Endothelial cell of umbilical vein (primary cell): ENCODE data around the gene RPRD2. TPM values are rescaled to one million over a fixed set of nuclear protein-coding genes. Genes with fewer than 3 reads are reported as not detected.

Source experiments
- BruUV-seq: library from RNA; stranded (reverse); fragments of 400-500 nt; replicated peaks from 2 replicates; lab custom pipeline; 2021; lab: Mats Ljungman, UMichigan
- CTCF ChIA-PET: fragments of 300-600, 350-600 bp; sonication (Branson Sonifier 250); formaldehyde crosslinking; loops from one replicate; lab custom pipeline; 2021; ENCODE audit warnings: antibody characterized with exemption, inconsistent platforms; lab: Charles Lee
- POLR2A ChIA-PET: fragments of 300-600, 350-600 bp; sonication (Branson Sonifier 250); formaldehyde crosslinking; loops from one replicate; lab custom pipeline; 2021; ENCODE audit warnings: antibody characterized with exemption, inconsistent platforms; lab: Charles Lee
- DNase-seq: peaks from one replicate; pipeline ENCODE4 v3.0.0-alpha.2; 2011; ENCODE audit warnings: low read depth, low spot score
- FAIRE-seq: peaks from 2 replicates; lab custom pipeline; 2011; peaks lifted over from hg19 to GRCh38; lab: Jason Lieb, UNC
- H2AFZ ChIP-seq: 2 replicates; pipeline ENCODE4 v1.6.0; 2012; ENCODE audit warnings: low read depth, low read length, control low read depth, inconsistent platforms
- H3K27ac ChIP-seq: 2 replicates; pipeline ENCODE4 v1.5.1; 2011; ENCODE audit warnings: low read depth, mild to moderate bottlenecking, control low read depth, low read length, moderate library complexity; ENCODE audit not compliant: insufficient read depth
- H3K27me3 ChIP-seq, 2 experiments: 2 replicates each; pipeline versions ENCODE4 v1.6.0 to v1.6.1; 2011; ENCODE audit warnings: low read length in 2 of 2, mixed read lengths in 1 of 2; ENCODE audit not compliant: control insufficient read depth in 2 of 2, insufficient read depth in 2 of 2
- H3K36me3 ChIP-seq, 2 experiments: 2 replicates in 1 of 2; 3 replicates in 1 of 2; pipeline ENCODE4 v1.5.1; 2011; ENCODE audit warnings: low read length in 2 of 2, mild to moderate bottlenecking in 1 of 2, moderate library complexity in 1 of 2; ENCODE audit not compliant: control insufficient read depth in 2 of 2, insufficient read depth in 2 of 2; ENCODE audit errors: extremely low read depth in 1 of 2
- H3K4me1 ChIP-seq: 3 replicates; pipeline ENCODE4 v1.5.1; 2011; ENCODE audit warnings: mild to moderate bottlenecking, low read length; ENCODE audit not compliant: control insufficient read depth, insufficient read depth; ENCODE audit errors: extremely low read depth
- H3K4me2 ChIP-seq: 2 replicates; pipeline ENCODE4 v1.6.1; 2011; ENCODE audit warnings: low read length, control low read depth, mixed read lengths; ENCODE audit not compliant: insufficient read depth
- H3K4me3 ChIP-seq, 3 experiments: fragments of 200-600 bp in 1 of 3; sonication (generic), shearing (Covaris generic) in 1 of 3; replicated peaks in 1 of 3; 2 replicates each; pipeline ENCODE4 v1.5.1; 2011 to 2016; ENCODE audit warnings: control low read depth in 3 of 3, low read length in 3 of 3, mild to moderate bottlenecking in 2 of 3, inconsistent platforms in 1 of 3, low read depth in 1 of 3, moderate library complexity in 1 of 3; ENCODE audit not compliant: insufficient read depth in 1 of 3
- H3K79me2 ChIP-seq: 2 replicates; pipeline ENCODE4 v1.6.0; 2012; ENCODE audit warnings: low read length, inconsistent platforms; ENCODE audit not compliant: control insufficient read depth, insufficient read depth
- H3K9ac ChIP-seq: replicated peaks from 2 replicates; pipeline ENCODE3; 2011; ENCODE audit warnings: low read length, control low read depth; ENCODE audit not compliant: insufficient read depth; ENCODE audit errors: extremely low read depth
- H3K9me1 ChIP-seq: replicated peaks from 3 replicates; pipeline ENCODE4 v1.6.0; 2011; ENCODE audit warnings: mild to moderate bottlenecking, low read length; ENCODE audit not compliant: control insufficient read depth, insufficient read depth; ENCODE audit errors: extremely low read depth
- H3K9me3 ChIP-seq: replicated peaks from 2 replicates; pipeline ENCODE4 v1.5.1; 2012; ENCODE audit warnings: low read length, inconsistent platforms; ENCODE audit not compliant: control insufficient read depth, insufficient read depth
- H4K20me1 ChIP-seq: replicated peaks from 2 replicates; pipeline ENCODE3; 2011; ENCODE audit warnings: mild to moderate bottlenecking, low read length; ENCODE audit not compliant: control insufficient read depth, insufficient read depth; ENCODE audit errors: extremely low read depth
- EZH2 ChIP-seq: IDR thresholded peaks from 2 replicates; pipeline ENCODE4 v1.6.1; 2012; ENCODE audit warnings: borderline replicate concordance, low read depth, mild to moderate bottlenecking, moderate library complexity, low read length, inconsistent platforms; ENCODE audit not compliant: severe bottlenecking
- FOS ChIP-seq: IDR thresholded peaks from 2 replicates; pipeline ENCODE4 v1.6.1; 2011; ENCODE audit warnings: mild to moderate bottlenecking, low read length, moderate library complexity, borderline replicate concordance; ENCODE audit not compliant: insufficient read depth
- GATA2 ChIP-seq: IDR thresholded peaks from 2 replicates; pipeline ENCODE4 v1.7.0; 2011; ENCODE audit warnings: low read depth, mild to moderate bottlenecking, moderate library complexity, mixed read lengths, low read length; ENCODE audit not compliant: insufficient read length, insufficient read depth
- JUN ChIP-seq: IDR thresholded peaks from 2 replicates; pipeline ENCODE4 v1.6.1; 2011; ENCODE audit warnings: borderline replicate concordance, low read depth; ENCODE audit not compliant: insufficient read length, insufficient read depth
- MYC ChIP-seq: IDR thresholded peaks from one replicate; pipeline ENCODE4 v1.6.1; 2011; ENCODE audit warnings: mild to moderate bottlenecking, low read depth, low read length
- POLR2A ChIP-seq: IDR thresholded peaks from 2 replicates; pipeline ENCODE4 v1.6.1; 2012; ENCODE audit warnings: low read depth, mild to moderate bottlenecking, control low read depth, low read length
- POLR2AphosphoS5 ChIP-seq: IDR thresholded peaks from 2 replicates; pipeline ENCODE4 v1.6.1; 2012; ENCODE audit warnings: low read depth, mild to moderate bottlenecking, control low read depth, low read length, moderate library complexity; ENCODE audit not compliant: insufficient read depth
- dilution Hi-C: fragments of 300-500 bp; cut with MboI; formaldehyde crosslinking; loops from one replicate; pipeline ENCODE4 v1.15.0; 2019; ENCODE audit warnings: low sequenced_read_pairs; ENCODE audit not compliant: extremely low pct_ligation_motif_present
- intact Hi-C: fragments of 100-400 bp; cut with micrococcal nuclease; formaldehyde crosslinking; loops from one replicate; pipeline ENCODE4 v1.10.0; 2022
- polyA plus RNA-seq, 4 experiments: library from polyadenylated mRNA; depleted of rRNA in 3 of 4; stranded (reverse) in 3 of 4; unstranded in 1 of 4; fragments of >200 nt; gene quantifications; 2 replicates each; pipeline versions ENCODE4 v1.2.1 to v1.2.3, GENCODE V29; 2011 to 2012; ENCODE audit warnings: missing spikeins in 1 of 4
- total RNA-seq: library from RNA; stranded (reverse); gene quantifications from 2 replicates; pipeline ENCODE4 v1.2.3, GENCODE V29; 2021
- TF ChIP-seq, protein P1 (sequence below), 2 donors: IDR thresholded peaks; 1 replicate in 1 of 2; 2 replicates in 1 of 2; pipeline ENCODE4 v1.5.1; 2011; ENCODE audit warnings: low read length in 2 of 2, mild to moderate bottlenecking in 2 of 2, moderate library complexity in 2 of 2, control low read depth in 1 of 2, inconsistent platforms in 1 of 2, low read depth in 1 of 2; ENCODE audit not compliant: insufficient read depth in 1 of 2; ENCODE audit errors: extremely low read depth in 1 of 2
- TF ChIP-seq, protein P2 (sequence below): IDR thresholded peaks from 2 replicates; pipeline ENCODE4 v1.6.1; 2011; ENCODE audit not compliant: insufficient read depth, insufficient read length

RPRD2 gene
- total and polyA plus RNA-seq, 2 donors (not counting 3 experiments of a cell fraction or from before 2014, with no cell fraction given), result 12.9 to 23.9 TPM

GRCh38 chr1:150389650-150390049 lies 25.7 kb downstream of the RPRD2 start:
- H3K9me3 ChIP-seq, result no peaks in the 10 kb centered on the region
- POLR2A ChIA-PET, result no interaction called here
- H4K20me1 ChIP-seq, result peaks cover 3% of the 10 kb centered on the region
- no peaks in the 10 kb centered on the region for H3K36me3 ChIP-seq
- FAIRE-seq (no peak), DNase-seq (no peak)
- intact Hi-C loops (no loop called here), dilution Hi-C loops (no loop called here)
- no peak overlapping the region for H3K9ac ChIP-seq
- H2AFZ ChIP-seq, result no peak overlapping the region
- TF ChIP-seq POLR2AphosphoS5 (no peak), POLR2A (no peak), MYC (no peak), JUN (no peak), FOS (no peak), EZH2 (no peak), GATA2 (no peak)
- TF ChIP-seq, protein P1, sequence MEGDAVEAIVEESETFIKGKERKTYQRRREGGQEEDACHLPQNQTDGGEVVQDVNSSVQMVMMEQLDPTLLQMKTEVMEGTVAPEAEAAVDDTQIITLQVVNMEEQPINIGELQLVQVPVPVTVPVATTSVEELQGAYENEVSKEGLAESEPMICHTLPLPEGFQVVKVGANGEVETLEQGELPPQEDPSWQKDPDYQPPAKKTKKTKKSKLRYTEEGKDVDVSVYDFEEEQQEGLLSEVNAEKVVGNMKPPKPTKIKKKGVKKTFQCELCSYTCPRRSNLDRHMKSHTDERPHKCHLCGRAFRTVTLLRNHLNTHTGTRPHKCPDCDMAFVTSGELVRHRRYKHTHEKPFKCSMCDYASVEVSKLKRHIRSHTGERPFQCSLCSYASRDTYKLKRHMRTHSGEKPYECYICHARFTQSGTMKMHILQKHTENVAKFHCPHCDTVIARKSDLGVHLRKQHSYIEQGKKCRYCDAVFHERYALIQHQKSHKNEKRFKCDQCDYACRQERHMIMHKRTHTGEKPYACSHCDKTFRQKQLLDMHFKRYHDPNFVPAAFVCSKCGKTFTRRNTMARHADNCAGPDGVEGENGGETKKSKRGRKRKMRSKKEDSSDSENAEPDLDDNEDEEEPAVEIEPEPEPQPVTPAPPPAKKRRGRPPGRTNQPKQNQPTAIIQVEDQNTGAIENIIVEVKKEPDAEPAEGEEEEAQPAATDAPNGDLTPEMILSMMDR (IDR thresholded peaks at IDR 0.05; ENCODE audit: extremely low read depth in 1 of 2, insufficient read depth in 1 of 2, low read depth in 1 of 2, low read length in 2 of 2), result no peak
- TF ChIP-seq, protein P2, sequence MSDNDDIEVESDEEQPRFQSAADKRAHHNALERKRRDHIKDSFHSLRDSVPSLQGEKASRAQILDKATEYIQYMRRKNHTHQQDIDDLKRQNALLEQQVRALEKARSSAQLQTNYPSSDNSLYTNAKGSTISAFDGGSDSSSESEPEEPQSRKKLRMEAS, result no peak
- CTCF ChIA-PET, result interaction anchor here (0.8 to 1.7 kb wide), 4 partner anchors 10 to 15 kb away, joined by 4 to 5 read pairs (median 4); no protein-coding TSS in a partner anchor
- H3K4me2 ChIP-seq, result no peak overlapping the region
- H3K9me1 ChIP-seq, result no peaks in the 10 kb centered on the region
- no peaks in the 10 kb centered on the region for H3K4me1 ChIP-seq
- no peak overlapping the region for H3K27ac ChIP-seq
- no peaks in the 10 kb centered on the region for H3K27me3 ChIP-seq
- BruUV-seq, result no TSS peak
- peaks cover 61% of the 10 kb centered on the region for H3K79me2 ChIP-seq
- no peak overlapping the region for H3K4me3 ChIP-seq
